ENCODE results near the gene LRMDA.

- TF ChIP-seq CTCF (IDR thresholded peaks at IDR 0.05) (no peak), POLR2A (IDR thresholded peaks at IDR 0.05) (no peak)
Observed at GRCh38 chr10:75610183-75610582, 178.8 kb downstream of the LRMDA start.
